GM06990 (cell line): Measurements from ENCODE around the gene ATF6B.

Source experiments
- DNase-seq: peaks from one replicate; pipeline ENCODE4 v3.0.0-alpha.2; 2011; ENCODE audit not compliant: insufficient read length; ENCODE audit errors: extremely low read depth
- H3K27me3 ChIP-seq: replicated peaks from 2 replicates; pipeline ENCODE4 v1.6.0; 2011; ENCODE audit warnings: low read length; ENCODE audit not compliant: control insufficient read depth, insufficient read depth
- H3K36me3 ChIP-seq: 2 replicates; pipeline ENCODE4 v1.5.1; 2011; ENCODE audit warnings: low read length; ENCODE audit not compliant: control insufficient read depth, insufficient read depth
- H3K4me3 ChIP-seq: replicated peaks from 2 replicates; pipeline ENCODE4 v1.5.1; 2011; ENCODE audit warnings: low read depth, mild to moderate bottlenecking, control low read depth, low read length
- TF ChIP-seq, protein P1 (sequence below): IDR thresholded peaks from 2 replicates; pipeline ENCODE4 v1.5.1; 2011; ENCODE audit warnings: low read length, control low read depth, mild to moderate bottlenecking, inconsistent platforms; ENCODE audit not compliant: insufficient read depth, poor library complexity, severe bottlenecking

Gene ATF6B

GRCh38 chr6:32118782-32119628, 9.0 kb downstream of the ATF6B start:
- DNase-seq: peak; percentile 74
- Histone ChIP-seq H3K4me3 (no peak overlapping the region), H3K27me3 (no peaks in the 10 kb centered on the region), H3K36me3 (peaks cover 37% of the 10 kb centered on the region)
- TF ChIP-seq, protein P1, sequence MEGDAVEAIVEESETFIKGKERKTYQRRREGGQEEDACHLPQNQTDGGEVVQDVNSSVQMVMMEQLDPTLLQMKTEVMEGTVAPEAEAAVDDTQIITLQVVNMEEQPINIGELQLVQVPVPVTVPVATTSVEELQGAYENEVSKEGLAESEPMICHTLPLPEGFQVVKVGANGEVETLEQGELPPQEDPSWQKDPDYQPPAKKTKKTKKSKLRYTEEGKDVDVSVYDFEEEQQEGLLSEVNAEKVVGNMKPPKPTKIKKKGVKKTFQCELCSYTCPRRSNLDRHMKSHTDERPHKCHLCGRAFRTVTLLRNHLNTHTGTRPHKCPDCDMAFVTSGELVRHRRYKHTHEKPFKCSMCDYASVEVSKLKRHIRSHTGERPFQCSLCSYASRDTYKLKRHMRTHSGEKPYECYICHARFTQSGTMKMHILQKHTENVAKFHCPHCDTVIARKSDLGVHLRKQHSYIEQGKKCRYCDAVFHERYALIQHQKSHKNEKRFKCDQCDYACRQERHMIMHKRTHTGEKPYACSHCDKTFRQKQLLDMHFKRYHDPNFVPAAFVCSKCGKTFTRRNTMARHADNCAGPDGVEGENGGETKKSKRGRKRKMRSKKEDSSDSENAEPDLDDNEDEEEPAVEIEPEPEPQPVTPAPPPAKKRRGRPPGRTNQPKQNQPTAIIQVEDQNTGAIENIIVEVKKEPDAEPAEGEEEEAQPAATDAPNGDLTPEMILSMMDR: peak; percentile 94

GRCh38 chr6:32117461-32117860, 10.6 kb downstream of the ATF6B start:
- H3K4me3 ChIP-seq: no peak overlapping the region
- peaks cover 42% of the 10 kb centered on the region for H3K36me3 ChIP-seq
- H3K27me3 ChIP-seq: no peaks in the 10 kb centered on the region
- no peak for DNase-seq
- TF ChIP-seq, protein P1: no peak

DNA sequence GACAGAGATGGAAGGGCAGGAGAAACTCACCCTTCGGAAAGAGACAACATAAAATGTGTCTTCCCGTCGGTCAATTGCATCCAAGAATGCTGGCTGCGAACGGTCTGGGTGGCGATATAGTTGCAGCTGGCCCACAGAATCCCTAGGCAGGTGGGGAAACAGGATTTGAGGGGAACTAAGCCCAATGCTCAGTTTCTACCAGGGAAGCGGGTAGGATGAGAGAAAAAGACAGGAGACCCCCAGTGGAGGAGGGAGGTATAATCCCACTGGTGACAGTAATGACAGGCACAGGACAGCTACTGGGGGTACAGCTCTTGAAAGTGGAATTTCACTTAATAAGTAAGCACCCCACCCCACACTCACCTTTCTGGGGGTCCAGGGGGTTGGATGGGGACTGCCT, 11.4 kb downstream of the ATF6B start:
- no peak for DNase-seq
- Histone ChIP-seq H3K27me3 (no peaks in the 10 kb centered on the region), H3K36me3 (peaks cover 38% of the 10 kb centered on the region), H3K4me3 (no peak overlapping the region)
- TF ChIP-seq, protein P1: peak; percentile 50

- Histone ChIP-seq H3K27me3 (no peaks in the 10 kb centered on the region), H3K4me3 (no peak overlapping the region), H3K36me3 (peaks cover 34% of the 10 kb centered on the region)
- TF ChIP-seq, protein P1: no peak
- DNase-seq: no peak
Measured at GRCh38 chr6:32115623-32116022, 12.4 kb downstream of the ATF6B start.

- no peak for DNase-seq
- no peak overlapping the region for H3K4me3 ChIP-seq
- TF ChIP-seq, protein P1: no peak
Measured at GRCh38 chr6:32114796-32115195, 13.2 kb downstream of the ATF6B start.

More at GRCh38 chr6:32114796-32115195, 13.2 kb downstream of the ATF6B start:
- Histone ChIP-seq H3K36me3 (peaks cover 32% of the 10 kb centered on the region), H3K27me3 (no peaks in the 10 kb centered on the region)
